ENCODE data around the gene CDC37. TPM values are rescaled to one million over a fixed set of nuclear protein-coding genes. Genes with fewer than 3 reads are reported as not detected.
"Not testable (repeated sequence)": the region's sequence is repeated elsewhere in the genome, so short reads cannot be mapped to it uniquely, and the experiment has no call there.

CDC37 gene
- total RNA-seq, 4 donors from 2014 or later, result 127 to 260 (median 155) TPM

GRCh38 chr19:10389863-10390262 lies 13.5 kb downstream of the CDC37 start:
- TF ChIP-seq POLR2A (IDR thresholded peaks at IDR 0.05) (no peak), CTCF (IDR thresholded peaks at IDR 0.05) (no peak), EP300 (IDR thresholded peaks at IDR 0.05) (no peak)
- Histone ChIP-seq H3K36me3 (peaks cover 3 to 43% (median 17%) of the 10 kb centered on the region in 3 donors), H3K4me3 (no peak overlapping the region), H3K27me3 (no peaks in the 10 kb centered on the region), H3K27ac (no peak overlapping the region), H3K9me3 (no peaks in the 10 kb centered on the region), H3K4me1 (peaks cover 0 to 8% (median 7%) of the 10 kb centered on the region in 4 donors)
- DNase-seq (ENCODE audit: low spot score in 2 of 2), result no peak
- 52 to 56% methylated on average over 12 of the region's 12 CpGs for WGBS, 2 donors

GRCh38 chr19:10388957-10389356 lies 14.4 kb downstream of the CDC37 start:
- TF ChIP-seq EP300 (IDR thresholded peaks at IDR 0.05) (peak; percentile 3 to 25), CTCF (IDR thresholded peaks at IDR 0.05) (peak; percentile 82 to 94 (median 90)), POLR2A (IDR thresholded peaks at IDR 0.05) (no peak)
- no peak overlapping the region for H3K27ac ChIP-seq
- 0 to 2% methylated on average over 3 of the region's 3 CpGs for WGBS, 2 donors
- H3K27me3 ChIP-seq, result no peaks in the 10 kb centered on the region
- H3K9me3 ChIP-seq, result no peaks in the 10 kb centered on the region
- DNase-seq (ENCODE audit: low spot score in 2 of 2), result peak; percentile 93 to 99
- H3K4me3 ChIP-seq, result no peak overlapping the region
- H3K36me3 ChIP-seq, result peaks cover 1 to 34% (median 14%) of the 10 kb centered on the region in 3 donors
- peaks cover 0 to 8% (median 7%) of the 10 kb centered on the region in 4 donors for H3K4me1 ChIP-seq

- TF ChIP-seq POLR2A (IDR thresholded peaks at IDR 0.05) (no peak), CTCF (IDR thresholded peaks at IDR 0.05) (no peak), EP300 (IDR thresholded peaks at IDR 0.05) (no peak)
- peaks cover 0 to 18% (median 15%) of the 10 kb centered on the region in 4 donors for H3K4me1 ChIP-seq
These were observed 18.8 kb downstream of the CDC37 start for GRCh38 chr19:10384580-10384979.

GRCh38 chr19:10383223-10383499 lies 20.2 kb downstream of the CDC37 start:
- WGBS, 2 donors, result 88 to 89% methylated on average over 8 of the region's 8 CpGs
- not testable (repeated sequence) for H3K4me3 ChIP-seq; DNase-seq (ENCODE audit: low spot score in 2 of 2); H3K27me3 ChIP-seq; H3K9me3 ChIP-seq; H3K36me3 ChIP-seq; H3K27ac ChIP-seq
- peaks cover 0 to 23% (median 13%) of the 10 kb centered on the region in 4 donors for H3K4me1 ChIP-seq

More at GRCh38 chr19:10384580-10384979, 18.8 kb downstream of the CDC37 start:
- DNase-seq (ENCODE audit: low spot score in 2 of 2), result no peak
- no peaks in the 10 kb centered on the region for H3K27me3 ChIP-seq
- no peak overlapping the region for H3K27ac ChIP-seq
- no peaks in the 10 kb centered on the region for H3K36me3 ChIP-seq
- H3K4me3 ChIP-seq, result no peak overlapping the region
- WGBS, 2 donors, result 78% methylated on average over 9 of the region's 9 CpGs
- H3K9me3 ChIP-seq, result no peaks in the 10 kb centered on the region

GRCh38 chr19:10380313-10381102 lies 22.8 kb downstream of the CDC37 start, which contains the start of gene TYK2:
TSS of gene TYK2 (minus strand) at chr19:10380572. CDS start at chr19:10378406, 2,166 bp downstream.
- DNase-seq (ENCODE audit: low spot score in 2 of 2), result peak; percentile 97 to 99
- no peaks in the 10 kb centered on the region for H3K27me3 ChIP-seq
- H3K9me3 ChIP-seq, result no peaks in the 10 kb centered on the region
- H3K4me3 ChIP-seq, result peak within 1 kb of the TSS; percentile 64 to 98 (median 86)
- TF ChIP-seq EP300 (IDR thresholded peaks at IDR 0.05), result peak; percentile 72 to 87
- TF ChIP-seq POLR2A (IDR thresholded peaks at IDR 0.05), result peak in 1 of 2 donors; percentile 44
- peak in 2 of 5 experiments; percentile 44 to 60 for TF ChIP-seq CTCF (IDR thresholded peaks at IDR 0.05)
- peaks cover 0 to 27% (median 0%) of the 10 kb centered on the region in 3 donors for H3K36me3 ChIP-seq
- H3K27ac ChIP-seq, result peak within 1 kb of the TSS; percentile 77 to 94 (median 80)
- peaks cover 0 to 23% (median 13%) of the 10 kb centered on the region in 4 donors for H3K4me1 ChIP-seq
- WGBS, 2 donors, result 1% methylated on average over 49 to 58 of the region's 58 CpGs

Measured in tibial nerve (tissue), 4 donors.